ENCODE measurements around the gene TMEM19.

- no peak for TF ChIP-seq CTCF (IDR thresholded peaks at IDR 0.05; ENCODE audit: insufficient read depth, low read depth, low read length)
- TF ChIP-seq EZH2 (IDR thresholded peaks at IDR 0.05; ENCODE audit: insufficient read depth, low read length) = no peak
Measured at GRCh38 chr12:71646512-71646911, 39.4 kb upstream of the TMEM19 start.
